HG03045 (cell line): Measurements from ENCODE around the gene C16orf89.

Experiments
- ATAC-seq: cut with Tn5 transposase; IDR thresholded peaks from one replicate; pipeline ENCODE4 v1.9.1; 2021; ENCODE audit warnings: mild to moderate bottlenecking, moderate library complexity; ENCODE audit not compliant: unreplicated experiment

The C16orf89 gene

GRCh38 chr16:5031601-5032000, 34.2 kb downstream of the C16orf89 start:
- ATAC-seq = no peak

GRCh38 chr16:5030251-5030870, 35.4 kb downstream of the C16orf89 start:
- no peak for ATAC-seq

- ATAC-seq = no peak
Measured at GRCh38 chr16:5028950-5029475, 36.7 kb downstream of the C16orf89 start.

GRCh38 chr16:5027575-5028235, 38.1 kb downstream of the C16orf89 start:
- no peak for ATAC-seq

GRCh38 chr16:5027086-5027485, 38.7 kb downstream of the C16orf89 start:
- no peak for ATAC-seq

GRCh38 chr16:5026664-5027063, 39.1 kb downstream of the C16orf89 start:
- no peak for ATAC-seq

- ATAC-seq = no peak
Measured at GRCh38 chr16:5025171-5025632, 40.6 kb downstream of the C16orf89 start.

- no peak for ATAC-seq
Measured at GRCh38 chr16:5024632-5025031, 41.1 kb downstream of the C16orf89 start.

- no peak for ATAC-seq
Measured at GRCh38 chr16:5022521-5022920, 43.2 kb downstream of the C16orf89 start.

GRCh38 chr16:5020551-5020950, 45.2 kb downstream of the C16orf89 start:
- ATAC-seq = no peak

- ATAC-seq = no peak
Measured at GRCh38 chr16:5019775-5020174, 46.0 kb downstream of the C16orf89 start.

GRCh38 chr16:5018793-5019192, 47.0 kb downstream of the C16orf89 start:
- no peak for ATAC-seq

- ATAC-seq = no peak
Measured at GRCh38 chr16:5017678-5017969, 48.1 kb downstream of the C16orf89 start.

- ATAC-seq = no peak
Measured at GRCh38 chr16:5016967-5017677, 48.6 kb downstream of the C16orf89 start.

- no peak for ATAC-seq
Measured at GRCh38 chr16:5015887-5016286, 49.9 kb downstream of the C16orf89 start.

- no peak for ATAC-seq
Measured at GRCh38 chr16:5015351-5015750, 50.4 kb downstream of the C16orf89 start.

- no peak for ATAC-seq
Measured at GRCh38 chr16:5012887-5013286, 52.9 kb downstream of the C16orf89 start.

GRCh38 chr16:5011637-5012036, 54.1 kb downstream of the C16orf89 start:
- no peak for ATAC-seq

- no peak for ATAC-seq
Measured at GRCh38 chr16:5010576-5011329, 55.0 kb downstream of the C16orf89 start.

GRCh38 chr16:5008311-5008731, 57.4 kb downstream of the C16orf89 start:
- ATAC-seq = no peak

- ATAC-seq = no peak
Measured at GRCh38 chr16:5007256-5007655, 58.5 kb downstream of the C16orf89 start.
